Activated naive CD4-positive, alpha-beta T cell treated with anti-CD3 and anti-CD28 coated beads, Interleukin-2, amount 50 U/mL, for 72 hours (primary cell): ENCODE results near the gene SLC35D1. TPM values are rescaled to one million over a fixed set of nuclear protein-coding genes. Genes with fewer than 3 reads are reported as not detected.
"Not testable (repeated sequence)": the region's sequence is repeated elsewhere in the genome, so short reads cannot be mapped to it uniquely, and the experiment has no call there.

Experiments used
- ATAC-seq, 2 donors: fragments of 150-1000 bp; cut with Tn5 transposase; 2 replicates each; pipeline ENCODE4 v1.10.0; 2021; ENCODE audit warnings: mild to moderate bottlenecking in 2 of 2, moderate library complexity in 2 of 2
- DNase-seq, 2 donors: peaks; one replicate each; pipeline ENCODE4 v3.0.0; 2021 to 2022; ENCODE audit warnings: low spot score in 2 of 2
- H3K27ac Mint-ChIP-seq, 2 donors: one replicate each; pipeline ENCODE4 v1.8.0; 2022; ENCODE audit warnings: mild to moderate bottlenecking in 2 of 2, mixed read lengths in 2 of 2
- H3K36me3 Mint-ChIP-seq, 2 donors: one replicate each; pipeline ENCODE4 v1.8.0; 2022; ENCODE audit warnings: mixed read lengths in 2 of 2
- H3K9me3 Mint-ChIP-seq, 2 donors: one replicate each; pipeline ENCODE4 v1.8.0; 2022; ENCODE audit warnings: mixed read lengths in 2 of 2
- total RNA-seq, 2 donors: library from RNA; stranded (reverse); gene quantifications; one replicate each; pipeline ENCODE4 v1.2.3, GENCODE V29; 2022

SLC35D1 gene
- 10 to 100 TPM; 11.7 to 12.5 TPM for total RNA-seq

DNA sequence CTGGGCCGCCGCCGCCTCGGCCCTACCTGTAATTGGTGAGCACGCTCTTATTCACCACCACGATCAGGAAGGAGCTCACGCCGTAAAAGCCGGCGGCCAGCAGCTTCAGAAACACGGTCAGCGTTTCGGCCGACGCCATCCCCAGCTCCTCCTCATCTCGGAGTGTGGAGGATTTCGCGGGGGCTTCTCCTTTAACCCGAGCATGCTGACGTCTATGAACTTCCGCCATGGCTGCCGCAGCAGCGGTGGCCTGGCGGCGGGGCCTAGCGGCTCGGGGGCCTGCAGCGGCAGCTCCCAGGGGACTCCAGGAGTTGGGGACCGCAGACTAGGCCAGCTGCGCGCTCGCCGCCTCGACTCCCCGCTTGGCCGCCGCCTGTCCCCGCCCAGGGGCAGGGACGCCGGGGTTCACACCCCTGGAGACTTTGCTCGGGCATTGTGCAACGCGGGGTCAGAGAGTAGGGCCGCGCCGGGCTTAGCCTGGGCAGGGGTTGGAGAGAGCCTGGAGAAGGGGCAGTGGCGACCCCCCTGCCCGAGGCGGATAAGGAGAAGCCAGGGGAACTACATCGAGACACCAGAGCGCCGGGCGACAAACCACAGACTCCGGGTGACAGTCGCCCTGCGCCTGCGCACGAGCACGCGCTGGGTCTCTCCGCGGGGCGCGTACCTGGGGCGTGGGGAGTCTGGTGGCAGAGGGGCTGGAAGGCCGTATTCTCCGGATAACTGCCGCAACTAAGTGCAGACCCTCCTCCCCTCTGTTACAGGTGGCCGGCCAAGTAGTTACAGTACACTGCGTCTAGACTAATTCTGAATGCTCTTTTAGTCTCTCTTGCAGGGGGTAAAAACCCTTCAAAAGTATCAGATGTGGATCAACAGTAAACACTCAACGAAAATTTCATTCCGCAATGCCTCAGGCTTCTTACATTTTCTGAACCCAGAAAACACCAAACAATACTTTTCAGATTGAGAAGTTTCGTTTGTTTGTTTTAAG, at the start of gene SLC35D1:
TSS of gene SLC35D1 (minus strand) at position 364 of the 988 bp plus-strand sequence. CDS start at position 229, 135 bp downstream.
- H3K27ac Mint-ChIP-seq, result peak within 1 kb of the TSS; percentile 88 to 93
- DNase-seq (peak; percentile 66 to 81), ATAC-seq (peak; percentile 79 to 80)
- no peaks in the 10 kb centered on the region for H3K9me3 Mint-ChIP-seq
- H3K36me3 Mint-ChIP-seq, result peaks cover 6 to 21% of the 10 kb centered on the region in 2 donors

- ATAC-seq (no peak), DNase-seq (no peak)
- Mint-ChIP-seq H3K27ac (no peak overlapping the region), H3K9me3 (no peaks in the 10 kb centered on the region), H3K36me3 (no peaks in the 10 kb centered on the region)
Observed at GRCh38 chr1:67103548-67103947, 49.6 kb upstream of the SLC35D1 start.

DNA sequence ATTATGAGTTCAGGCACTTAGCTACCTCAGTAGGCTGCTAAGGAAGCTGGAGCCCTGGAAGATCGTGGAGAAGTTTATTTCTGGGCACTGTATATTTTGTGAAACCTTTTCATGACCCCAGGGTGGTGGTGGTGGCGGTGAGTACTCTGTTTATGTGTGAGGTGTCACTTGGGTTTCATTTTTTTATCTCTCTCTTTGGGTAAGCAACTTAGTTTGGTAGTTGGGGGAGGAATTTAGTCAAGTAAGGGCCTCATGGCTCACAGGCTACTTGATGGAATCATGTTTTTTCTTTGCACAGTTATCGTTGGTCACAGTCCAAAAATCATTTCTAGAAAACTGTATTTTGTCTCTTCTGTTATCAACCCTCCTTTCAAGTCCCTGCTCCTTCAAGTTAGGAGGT, 46.9 kb upstream of the SLC35D1 start:
- Mint-ChIP-seq H3K27ac (no peak overlapping the region), H3K36me3 (no peaks in the 10 kb centered on the region), H3K9me3 (no peaks in the 10 kb centered on the region)
- ATAC-seq (no peak), DNase-seq (no peak)

- H3K36me3 Mint-ChIP-seq, result no peaks in the 10 kb centered on the region
- DNase-seq, result no peak
- ATAC-seq, result no peak
- no peaks in the 10 kb centered on the region for H3K9me3 Mint-ChIP-seq
- H3K27ac Mint-ChIP-seq, result no peak overlapping the region
Observed at GRCh38 chr1:67097305-67097704, 43.4 kb upstream of the SLC35D1 start.

GRCh38 chr1:67094191-67094590, 40.2 kb upstream of the SLC35D1 start:
- H3K27ac Mint-ChIP-seq, result no peak overlapping the region
- no peak for DNase-seq
- H3K36me3 Mint-ChIP-seq, result no peaks in the 10 kb centered on the region
- H3K9me3 Mint-ChIP-seq, result no peaks in the 10 kb centered on the region
- no peak for ATAC-seq

DNA sequence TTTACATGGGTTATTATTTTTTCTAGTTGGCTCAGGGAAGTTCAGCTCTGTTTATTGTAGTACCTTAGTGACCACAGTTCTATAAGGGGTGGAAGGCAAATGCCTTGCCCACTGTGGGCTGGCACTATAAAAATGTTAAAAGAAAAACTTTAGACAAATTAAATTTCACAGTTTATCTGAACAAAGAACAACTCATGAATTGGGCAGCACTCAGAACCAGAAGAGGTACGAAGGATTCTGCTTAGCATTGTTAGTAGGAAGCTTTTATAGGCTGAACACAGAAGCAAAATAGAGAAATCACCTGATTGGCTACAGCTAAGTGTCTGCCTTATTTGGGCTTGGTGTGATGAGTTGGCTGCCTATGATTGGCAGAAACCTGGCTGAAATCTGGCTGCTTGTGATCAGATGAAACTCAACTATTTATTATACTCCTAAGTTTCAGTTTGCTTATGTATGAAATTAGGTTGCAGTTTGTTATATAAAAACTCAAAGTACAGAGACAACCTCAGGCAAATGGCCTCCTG, 35.8 kb upstream of the SLC35D1 start:
- ATAC-seq (no peak), DNase-seq (no peak)
- H3K36me3 Mint-ChIP-seq, result no peaks in the 10 kb centered on the region
- no peak overlapping the region for H3K27ac Mint-ChIP-seq
- no peaks in the 10 kb centered on the region for H3K9me3 Mint-ChIP-seq

DNA sequence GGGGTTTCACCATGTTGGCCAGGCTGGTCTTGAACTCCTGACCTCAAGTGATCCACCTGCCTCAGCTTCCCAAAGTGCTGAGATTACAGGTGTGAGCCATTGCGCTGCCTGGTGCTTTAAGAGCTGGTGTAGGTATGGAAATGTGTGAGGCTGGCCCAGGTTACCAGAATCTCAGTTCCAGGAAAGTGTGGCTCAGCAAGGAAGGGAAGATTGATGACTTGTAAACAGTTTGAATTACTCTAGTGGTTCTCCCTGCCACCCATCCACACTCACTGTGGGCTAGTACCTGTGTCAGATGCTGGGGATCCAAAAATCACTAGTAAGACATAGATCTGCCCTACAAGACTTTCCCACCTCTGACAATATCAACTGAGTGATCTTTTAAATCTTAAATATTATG, 34.5 kb upstream of the SLC35D1 start:
- Mint-ChIP-seq H3K27ac (no peak overlapping the region), H3K9me3 (no peaks in the 10 kb centered on the region), H3K36me3 (no peaks in the 10 kb centered on the region)
- DNase-seq (no peak), ATAC-seq (no peak)

GRCh38 chr1:67085326-67085725, 31.4 kb upstream of the SLC35D1 start:
- ATAC-seq, result no peak
- no peaks in the 10 kb centered on the region for H3K9me3 Mint-ChIP-seq
- H3K27ac Mint-ChIP-seq, result no peak overlapping the region
- no peak for DNase-seq
- H3K36me3 Mint-ChIP-seq, result no peaks in the 10 kb centered on the region

DNA sequence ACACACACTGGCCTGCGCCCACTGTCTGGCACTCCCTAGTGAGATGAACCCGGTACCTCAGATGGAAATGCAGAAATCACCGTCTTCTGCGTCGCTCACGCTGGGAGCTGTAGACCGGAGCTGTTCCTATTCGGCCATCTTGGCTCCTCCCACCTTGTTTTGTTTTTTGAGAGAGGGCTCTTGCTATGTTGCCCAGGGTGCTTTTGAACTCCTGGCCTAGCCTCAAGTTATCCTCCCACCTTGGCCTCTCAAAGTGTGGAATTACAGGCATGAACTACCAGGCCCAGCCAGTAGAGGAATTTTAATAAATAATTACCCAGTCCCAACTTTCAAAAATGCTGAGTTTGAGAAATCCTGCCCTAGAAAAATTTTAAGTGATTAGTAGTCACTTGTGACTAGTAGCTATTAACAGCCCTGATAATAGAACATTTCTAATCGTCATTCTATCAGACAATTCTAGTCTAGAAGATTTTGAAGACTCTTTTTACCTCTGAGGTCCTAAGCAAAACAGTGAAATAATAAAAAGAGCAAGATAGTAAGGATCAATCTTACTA, 30.9 kb upstream of the SLC35D1 start:
- DNase-seq (no peak), ATAC-seq (no peak)
- no peaks in the 10 kb centered on the region for H3K36me3 Mint-ChIP-seq
- no peak overlapping the region for H3K27ac Mint-ChIP-seq
- no peaks in the 10 kb centered on the region for H3K9me3 Mint-ChIP-seq

DNA sequence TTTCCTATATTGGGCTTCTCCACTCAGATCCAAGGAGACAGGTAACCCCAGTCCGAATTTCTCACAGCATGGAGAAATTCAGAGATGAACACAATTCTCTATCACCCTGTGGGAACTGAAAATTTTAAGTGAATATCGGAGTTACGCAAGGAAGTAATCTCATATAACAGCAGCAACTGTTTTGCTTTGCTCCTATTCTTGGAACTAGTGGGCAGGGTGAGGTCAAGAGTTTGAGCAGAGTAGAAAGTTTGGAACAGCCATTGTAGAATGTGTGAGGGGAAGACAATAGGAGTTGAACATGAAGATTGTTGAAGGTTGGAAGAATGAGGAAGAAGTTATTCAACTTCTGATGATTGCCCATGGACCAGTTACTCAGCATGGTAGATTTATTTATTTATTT, 24.3 kb upstream of the SLC35D1 start:
- Mint-ChIP-seq H3K27ac (no peak overlapping the region), H3K36me3 (peaks cover 0 to 3% of the 10 kb centered on the region in 2 donors), H3K9me3 (peaks cover 0 to 5% of the 10 kb centered on the region in 2 donors)
- ATAC-seq (no peak), DNase-seq (no peak)

GRCh38 chr1:67077593-67077992, 23.6 kb upstream of the SLC35D1 start:
- no peak for ATAC-seq

DNA sequence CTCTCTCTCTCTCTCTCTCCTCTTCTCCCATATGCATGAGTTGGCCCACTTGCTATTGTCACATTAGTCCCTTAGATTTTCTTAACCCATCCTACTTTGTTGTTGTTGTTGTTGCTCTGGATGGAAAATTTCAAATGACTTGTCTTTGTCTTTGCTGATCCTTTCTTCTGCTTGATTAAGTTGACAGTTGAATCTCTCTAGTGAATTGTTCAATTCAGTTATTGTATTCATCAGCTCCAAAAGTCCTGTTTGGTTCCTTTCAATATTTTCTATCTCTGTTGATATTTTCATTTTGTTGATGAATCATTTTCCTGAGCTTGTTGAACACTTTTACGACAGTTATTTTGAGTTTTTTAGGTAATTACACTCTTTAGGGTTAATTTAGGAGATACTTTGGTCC, 18.8 kb upstream of the SLC35D1 start:
- Mint-ChIP-seq H3K27ac (no peak overlapping the region), H3K9me3 (peaks cover 9 to 18% of the 10 kb centered on the region in 2 donors), H3K36me3 (peaks cover 18 to 19% of the 10 kb centered on the region in 2 donors)
- DNase-seq (no peak), ATAC-seq (no peak)

More at GRCh38 chr1:67077593-67077992, 23.6 kb upstream of the SLC35D1 start:
- Mint-ChIP-seq H3K27ac (no peak overlapping the region), H3K36me3 (peaks cover 3 to 10% of the 10 kb centered on the region in 2 donors), H3K9me3 (peaks cover 4 to 8% of the 10 kb centered on the region in 2 donors)
- DNase-seq, result no peak

GRCh38 chr1:67067655-67068054, 13.7 kb upstream of the SLC35D1 start:
- Mint-ChIP-seq H3K36me3 (peaks cover 19 to 27% of the 10 kb centered on the region in 2 donors), H3K9me3 (peaks cover 11 to 26% of the 10 kb centered on the region in 2 donors)
- DNase-seq, H3K27ac Mint-ChIP-seq, ATAC-seq: not testable (repeated sequence)

GRCh38 chr1:67062412-67062811, 8.5 kb upstream of the SLC35D1 start:
- no peak overlapping the region for H3K27ac Mint-ChIP-seq
- H3K9me3 Mint-ChIP-seq, result peaks cover 5 to 9% of the 10 kb centered on the region in 2 donors
- peaks cover 6 to 8% of the 10 kb centered on the region in 2 donors for H3K36me3 Mint-ChIP-seq
- DNase-seq (no peak), ATAC-seq (no peak)

DNA sequence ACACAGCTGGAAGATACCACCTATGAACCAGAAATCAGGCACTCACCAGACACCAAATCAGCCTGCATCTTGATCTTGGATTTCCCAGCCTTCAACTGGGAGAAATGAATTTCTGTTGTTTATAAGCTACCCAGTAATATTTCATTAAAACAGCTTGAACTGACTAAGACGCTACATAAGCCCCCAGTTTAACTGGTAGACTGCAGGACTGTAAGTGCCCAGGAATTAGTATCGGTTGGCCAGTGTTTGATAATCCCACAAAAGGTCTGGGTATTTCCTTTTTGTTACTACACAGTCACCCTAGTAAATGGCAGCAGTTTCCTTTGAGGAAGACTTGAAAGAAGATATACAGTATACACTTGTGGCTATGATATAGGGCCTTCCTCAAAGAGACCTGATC, 7.3 kb upstream of the SLC35D1 start:
- ATAC-seq (no peak), DNase-seq (no peak)
- H3K9me3 Mint-ChIP-seq, result no peaks in the 10 kb centered on the region
- no peaks in the 10 kb centered on the region for H3K36me3 Mint-ChIP-seq
- no peak overlapping the region for H3K27ac Mint-ChIP-seq

DNA sequence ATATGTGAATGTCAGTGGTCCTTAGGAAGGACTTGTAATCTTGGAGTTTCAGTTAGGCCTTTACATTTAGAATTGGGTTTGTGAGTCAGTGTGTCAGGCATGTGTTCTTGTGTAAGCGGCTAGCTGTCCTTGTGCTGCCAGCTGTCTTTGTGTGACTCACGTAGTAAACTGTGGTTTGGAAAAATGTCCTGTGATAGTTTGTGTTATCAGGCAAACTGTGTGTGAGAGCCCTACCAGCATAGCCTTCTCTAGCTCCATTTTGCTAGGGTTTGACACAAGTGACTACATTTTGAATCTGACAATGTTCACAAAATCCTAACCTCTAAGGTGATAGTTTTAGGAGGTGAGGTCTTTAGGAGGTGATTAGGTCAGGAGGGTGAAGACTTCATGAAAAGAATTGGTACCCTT, 6.9 kb upstream of the SLC35D1 start:
- no peaks in the 10 kb centered on the region for H3K9me3 Mint-ChIP-seq
- ATAC-seq, result no peak
- H3K36me3 Mint-ChIP-seq, result no peaks in the 10 kb centered on the region
- no peak overlapping the region for H3K27ac Mint-ChIP-seq
- DNase-seq, result no peak

DNA sequence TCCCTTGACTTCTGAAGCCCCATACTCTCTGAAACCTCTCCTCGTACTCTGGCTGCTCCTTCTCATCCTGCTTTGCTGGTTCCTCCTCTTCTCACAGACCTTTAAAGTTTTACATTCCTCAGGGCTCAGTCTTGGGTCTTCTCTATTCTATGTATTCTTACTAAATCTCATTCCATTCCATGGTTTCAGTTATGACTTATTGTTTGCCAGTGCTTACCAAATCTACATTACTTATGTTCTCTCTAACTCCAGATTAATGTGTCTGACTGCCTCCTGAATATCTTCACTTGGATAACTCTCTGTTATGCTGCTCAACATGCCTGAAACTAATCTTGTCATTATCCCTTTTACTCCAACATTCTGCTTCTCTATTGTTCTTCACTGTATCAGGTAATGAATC, 5.4 kb upstream of the SLC35D1 start:
- ATAC-seq (no peak), DNase-seq (no peak)
- no peaks in the 10 kb centered on the region for H3K36me3 Mint-ChIP-seq
- no peak overlapping the region for H3K27ac Mint-ChIP-seq
- H3K9me3 Mint-ChIP-seq, result no peaks in the 10 kb centered on the region
